Right lobe of liver (tissue), 4 donors: ENCODE results near the gene MS4A18.

ENCODE experiments used
- POLR2A ChIP-seq: fragments of 450-650 bp; IDR thresholded peaks from one replicate; pipeline ENCODE4 v1.6.1; 2017; ENCODE audit warnings: antibody characterized with exemption, mild to moderate bottlenecking
- TF ChIP-seq, protein P1 (sequence below), 4 donors: fragments of 200-600 bp in 3 of 4; fragments of 450-650 bp in 1 of 4; IDR thresholded peaks; one replicate each; pipeline versions ENCODE4 v1.5.1 to v1.8.0; 2016 to 2022; ENCODE audit warnings: antibody characterized with exemption in 4 of 4, mild to moderate bottlenecking in 2 of 4
- donor health status: DM: no; HTN: no; CAD: no.
- donor health status: DM: no; HTN: no; CAD: no.
- donor health status: DM: no; HTN: yes; CAD: no.

DNA sequence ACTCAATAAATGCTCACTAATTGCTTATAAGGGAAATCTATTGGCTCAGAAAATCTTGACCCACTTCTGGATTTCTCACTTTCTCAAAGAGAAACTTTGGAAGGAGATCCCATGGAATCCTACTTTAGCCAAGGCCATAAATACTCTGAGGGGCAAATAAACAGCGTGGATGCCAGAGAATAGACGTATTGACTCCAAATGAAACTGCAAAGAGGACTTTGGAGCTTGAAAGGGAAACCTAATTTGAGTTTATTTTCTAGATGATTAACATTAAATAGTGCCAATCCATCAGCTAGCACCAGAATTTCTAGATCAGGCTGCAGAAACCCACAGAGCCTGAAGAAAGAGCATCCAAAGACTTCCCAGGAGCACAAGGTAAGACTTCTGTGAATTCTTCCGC is at the start of gene MS4A18:
- TF ChIP-seq, protein P1, sequence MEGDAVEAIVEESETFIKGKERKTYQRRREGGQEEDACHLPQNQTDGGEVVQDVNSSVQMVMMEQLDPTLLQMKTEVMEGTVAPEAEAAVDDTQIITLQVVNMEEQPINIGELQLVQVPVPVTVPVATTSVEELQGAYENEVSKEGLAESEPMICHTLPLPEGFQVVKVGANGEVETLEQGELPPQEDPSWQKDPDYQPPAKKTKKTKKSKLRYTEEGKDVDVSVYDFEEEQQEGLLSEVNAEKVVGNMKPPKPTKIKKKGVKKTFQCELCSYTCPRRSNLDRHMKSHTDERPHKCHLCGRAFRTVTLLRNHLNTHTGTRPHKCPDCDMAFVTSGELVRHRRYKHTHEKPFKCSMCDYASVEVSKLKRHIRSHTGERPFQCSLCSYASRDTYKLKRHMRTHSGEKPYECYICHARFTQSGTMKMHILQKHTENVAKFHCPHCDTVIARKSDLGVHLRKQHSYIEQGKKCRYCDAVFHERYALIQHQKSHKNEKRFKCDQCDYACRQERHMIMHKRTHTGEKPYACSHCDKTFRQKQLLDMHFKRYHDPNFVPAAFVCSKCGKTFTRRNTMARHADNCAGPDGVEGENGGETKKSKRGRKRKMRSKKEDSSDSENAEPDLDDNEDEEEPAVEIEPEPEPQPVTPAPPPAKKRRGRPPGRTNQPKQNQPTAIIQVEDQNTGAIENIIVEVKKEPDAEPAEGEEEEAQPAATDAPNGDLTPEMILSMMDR (IDR thresholded peaks at IDR 0.05), result no peak
- TF ChIP-seq POLR2A, result no peak
